ENCODE measurements around the gene FCRL1. TPM values are rescaled to one million over a fixed set of nuclear protein-coding genes. Genes with fewer than 3 reads are reported as not detected.

FCRL1 gene
- polyA plus RNA-seq, 1 of the 3 experiments (the other 2 are of a cell fraction) = not detected

DNA sequence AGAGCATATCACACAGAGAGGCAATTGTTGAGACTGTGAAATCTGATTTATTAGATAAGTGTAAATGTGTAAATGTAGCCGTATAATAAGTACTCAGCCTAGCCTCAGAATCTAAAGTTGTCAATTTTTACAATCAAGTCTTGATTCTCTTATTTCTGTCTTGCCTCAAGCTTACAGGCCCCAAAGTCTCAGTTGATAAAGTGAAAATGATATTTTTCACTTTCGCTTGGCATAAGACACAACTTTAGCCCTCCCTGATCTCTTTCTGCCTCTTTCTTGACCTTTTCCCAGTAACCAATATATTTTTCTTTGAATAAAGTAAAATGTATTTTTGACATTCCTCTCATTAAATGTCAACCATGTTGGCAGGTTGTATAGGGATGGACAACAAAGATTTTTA is 11.0 kb upstream of the FCRL1 start:
- no peaks in the 10 kb centered on the region for H3K36me3 ChIP-seq (replicated peaks in 1 of 2; ENCODE audit: control insufficient read depth in 1 of 2, insufficient read depth in 2 of 2, low read length in 1 of 2)
- H3K4me2 ChIP-seq = no peak overlapping the region
- no peaks in the 10 kb centered on the region for H4K20me1 ChIP-seq (ENCODE audit: insufficient read depth)
- peaks cover 5% of the 10 kb centered on the region for H3K27me3 ChIP-seq (ENCODE audit: insufficient read depth)
- no peaks in the 10 kb centered on the region for H3K4me1 ChIP-seq (ENCODE audit: control insufficient read depth in 1 of 2, insufficient read depth in 2 of 2, low read depth in 1 of 2, low read length in 1 of 2)
- H3K9me2 ChIP-seq = no peaks in the 10 kb centered on the region
- no peaks in the 10 kb centered on the region for H3K9me3 ChIP-seq
- no peak for DNase-seq
- H3K27ac ChIP-seq (ENCODE audit: low read depth in 2 of 2, low read length in 1 of 2) = no peak overlapping the region
- H3K79me2 ChIP-seq (ENCODE audit: insufficient read depth) = no peaks in the 10 kb centered on the region
- H2AFZ ChIP-seq (ENCODE audit: low read depth) = no peak overlapping the region
- H3K9ac ChIP-seq = no peak overlapping the region
- WGBS (ENCODE audit: low lambda C conversion rate) = 1% methylated on average over 2 of the region's 2 CpGs
- H3K4me3 ChIP-seq (ENCODE audit: low read depth in 2 of 2, low read length in 1 of 2) = no peak overlapping the region
- ChIA-PET POLR2A (no interaction called here), CTCF (no interaction called here)
- no peak for TF ChIP-seq ELF1 (IDR thresholded peaks at IDR 0.05)
- TF ChIP-seq RAD21 (IDR thresholded peaks at IDR 0.05; ENCODE audit: low read length) = no peak
- no peak for TF ChIP-seq RXRA (IDR thresholded peaks at IDR 0.05; ENCODE audit: borderline replicate concordance, low read depth)
- H3F3A ChIP-seq (replicated peaks; ENCODE audit: insufficient read depth) = no peaks in the 10 kb centered on the region

DNA sequence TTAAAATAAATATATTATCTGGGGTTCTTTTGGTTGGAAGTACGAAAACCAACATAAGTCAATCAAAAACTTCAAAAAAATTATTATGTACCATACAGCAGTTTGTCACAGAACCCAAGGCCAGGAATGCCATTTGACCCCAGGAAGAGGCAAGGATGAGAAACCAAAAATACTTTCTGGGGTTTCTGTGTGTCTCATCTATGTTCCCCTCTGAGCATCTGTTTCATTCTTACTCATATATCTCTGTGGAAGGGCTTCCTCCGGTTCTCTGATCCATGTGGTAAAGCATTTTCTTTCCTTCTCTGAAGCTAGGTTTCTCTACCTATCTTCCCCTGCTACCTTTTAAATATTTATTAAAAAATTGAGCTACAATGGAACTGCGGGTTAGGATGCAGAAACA is 9.8 kb upstream of the FCRL1 start:
- no peak overlapping the region for H3K27ac ChIP-seq (ENCODE audit: low read depth in 2 of 2, low read length in 1 of 2)
- H2AFZ ChIP-seq (ENCODE audit: low read depth) = no peak overlapping the region
- no peaks in the 10 kb centered on the region for H3K9me3 ChIP-seq
- ChIA-PET POLR2A (no interaction called here), CTCF (no interaction called here)
- H3K9ac ChIP-seq = no peak overlapping the region
- H3K4me2 ChIP-seq = no peak overlapping the region
- H3K27me3 ChIP-seq (ENCODE audit: insufficient read depth) = no peaks in the 10 kb centered on the region; the same call in none of the 2 replicates
- no peaks in the 10 kb centered on the region for H3K4me1 ChIP-seq (ENCODE audit: control insufficient read depth in 1 of 2, insufficient read depth in 2 of 2, low read depth in 1 of 2, low read length in 1 of 2)
- H3K9me2 ChIP-seq = no peaks in the 10 kb centered on the region
- no peaks in the 10 kb centered on the region for H3K36me3 ChIP-seq (replicated peaks in 1 of 2; ENCODE audit: control insufficient read depth in 1 of 2, insufficient read depth in 2 of 2, low read length in 1 of 2)
- no peak overlapping the region for H3K4me3 ChIP-seq (ENCODE audit: low read depth in 2 of 2, low read length in 1 of 2)
- no peaks in the 10 kb centered on the region for H3K79me2 ChIP-seq (ENCODE audit: insufficient read depth)
- TF ChIP-seq, protein P1, sequence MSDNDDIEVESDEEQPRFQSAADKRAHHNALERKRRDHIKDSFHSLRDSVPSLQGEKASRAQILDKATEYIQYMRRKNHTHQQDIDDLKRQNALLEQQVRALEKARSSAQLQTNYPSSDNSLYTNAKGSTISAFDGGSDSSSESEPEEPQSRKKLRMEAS (IDR thresholded peaks at IDR 0.05; ENCODE audit: low read depth) = no peak
- TF ChIP-seq EP300 (IDR thresholded peaks at IDR 0.05; ENCODE audit: borderline replicate concordance in 1 of 2, low read depth in 1 of 2, low read length in 1 of 2) = no peak
- TF ChIP-seq, protein P2, sequence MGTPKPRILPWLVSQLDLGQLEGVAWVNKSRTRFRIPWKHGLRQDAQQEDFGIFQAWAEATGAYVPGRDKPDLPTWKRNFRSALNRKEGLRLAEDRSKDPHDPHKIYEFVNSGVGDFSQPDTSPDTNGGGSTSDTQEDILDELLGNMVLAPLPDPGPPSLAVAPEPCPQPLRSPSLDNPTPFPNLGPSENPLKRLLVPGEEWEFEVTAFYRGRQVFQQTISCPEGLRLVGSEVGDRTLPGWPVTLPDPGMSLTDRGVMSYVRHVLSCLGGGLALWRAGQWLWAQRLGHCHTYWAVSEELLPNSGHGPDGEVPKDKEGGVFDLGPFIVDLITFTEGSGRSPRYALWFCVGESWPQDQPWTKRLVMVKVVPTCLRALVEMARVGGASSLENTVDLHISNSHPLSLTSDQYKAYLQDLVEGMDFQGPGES (IDR thresholded peaks at IDR 0.05; ENCODE audit: low read depth, low read length) = no peak
- TF ChIP-seq, protein P3, sequence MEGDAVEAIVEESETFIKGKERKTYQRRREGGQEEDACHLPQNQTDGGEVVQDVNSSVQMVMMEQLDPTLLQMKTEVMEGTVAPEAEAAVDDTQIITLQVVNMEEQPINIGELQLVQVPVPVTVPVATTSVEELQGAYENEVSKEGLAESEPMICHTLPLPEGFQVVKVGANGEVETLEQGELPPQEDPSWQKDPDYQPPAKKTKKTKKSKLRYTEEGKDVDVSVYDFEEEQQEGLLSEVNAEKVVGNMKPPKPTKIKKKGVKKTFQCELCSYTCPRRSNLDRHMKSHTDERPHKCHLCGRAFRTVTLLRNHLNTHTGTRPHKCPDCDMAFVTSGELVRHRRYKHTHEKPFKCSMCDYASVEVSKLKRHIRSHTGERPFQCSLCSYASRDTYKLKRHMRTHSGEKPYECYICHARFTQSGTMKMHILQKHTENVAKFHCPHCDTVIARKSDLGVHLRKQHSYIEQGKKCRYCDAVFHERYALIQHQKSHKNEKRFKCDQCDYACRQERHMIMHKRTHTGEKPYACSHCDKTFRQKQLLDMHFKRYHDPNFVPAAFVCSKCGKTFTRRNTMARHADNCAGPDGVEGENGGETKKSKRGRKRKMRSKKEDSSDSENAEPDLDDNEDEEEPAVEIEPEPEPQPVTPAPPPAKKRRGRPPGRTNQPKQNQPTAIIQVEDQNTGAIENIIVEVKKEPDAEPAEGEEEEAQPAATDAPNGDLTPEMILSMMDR (IDR thresholded peaks at IDR 0.05) = no peak
- TF ChIP-seq SMC3 (IDR thresholded peaks at IDR 0.05; ENCODE audit: low read depth, low read length) = no peak
- no peak for TF ChIP-seq RXRA (IDR thresholded peaks at IDR 0.05; ENCODE audit: borderline replicate concordance, low read depth)
- no peak for TF ChIP-seq POLR2AphosphoS5 (IDR thresholded peaks at IDR 0.05; ENCODE audit: low read depth, low read length)
- TF ChIP-seq JUND (IDR thresholded peaks at IDR 0.05) = no peak
- no peak for TF ChIP-seq YY1 (IDR thresholded peaks at IDR 0.05; ENCODE audit: low read depth)
- DNase-seq = no peak
- H3F3A ChIP-seq (replicated peaks; ENCODE audit: insufficient read depth) = no peaks in the 10 kb centered on the region
- H4K20me1 ChIP-seq (ENCODE audit: insufficient read depth) = no peaks in the 10 kb centered on the region
- 0% methylated on average over 3 of the region's 3 CpGs for WGBS (ENCODE audit: low lambda C conversion rate)
